GM23338 (cell line): ENCODE data around the gene SMIM13.

Experiments used
- CREB1 ChIP-seq: fragments of 250-450 bp; sonication (Bioruptor Pico); IDR thresholded peaks from 2 replicates; pipeline ENCODE4 v1.5.0; 2020; ENCODE audit warnings: low read depth, mild to moderate bottlenecking, moderate library complexity
- EZH2 ChIP-seq: fragments of 200-600 bp; sonication (generic); IDR thresholded peaks from one replicate; pipeline ENCODE4 v1.8.0; 2017; ENCODE audit warnings: antibody characterized with exemption, mild to moderate bottlenecking, low read depth; ENCODE audit not compliant: unreplicated experiment
- EZH2phosphoT487 ChIP-seq: fragments of 200-600 bp; sonication (generic); IDR thresholded peaks from one replicate; pipeline ENCODE4 v1.8.1; 2018; ENCODE audit warnings: antibody characterized with exemption; ENCODE audit not compliant: unreplicated experiment
- JUNB ChIP-seq: IDR thresholded peaks from one replicate; pipeline ENCODE4 v1.6.1; 2016; ENCODE audit warnings: antibody characterized with exemption; ENCODE audit not compliant: unreplicated experiment
- NANOG ChIP-seq: IDR thresholded peaks from 2 replicates; pipeline ENCODE4 v1.6.1; 2016; ENCODE audit warnings: antibody characterized with exemption, borderline replicate concordance
- POLR2AphosphoS5 ChIP-seq: IDR thresholded peaks from 2 replicates; pipeline ENCODE4 v1.6.1; 2016; ENCODE audit warnings: antibody characterized with exemption, low read depth
- STAT1 ChIP-seq: IDR thresholded peaks from one replicate; pipeline ENCODE4 v1.6.1; 2016; ENCODE audit warnings: antibody characterized with exemption; ENCODE audit not compliant: unreplicated experiment
- ZNF114 ChIP-seq: fragments of 250-450 bp; sonication (Bioruptor Pico); IDR thresholded peaks from 2 replicates; pipeline ENCODE4 v1.5.0; 2020; ENCODE audit warnings: mild to moderate bottlenecking, moderate library complexity
- ZNF331 ChIP-seq: fragments of 250-450 bp; sonication (Bioruptor Pico); IDR thresholded peaks from 2 replicates; pipeline ENCODE4 v1.5.0; 2020; ENCODE audit warnings: low read depth, mild to moderate bottlenecking, moderate library complexity
- TF ChIP-seq, protein P1 (sequence below), 2 experiments: fragments of 200-600 bp in 1 of 2; sonication (generic) in 1 of 2; conservative IDR thresholded peaks; 2 replicates each; pipeline versions ENCODE4 v1.5.1 to v1.6.1; 2016 to 2017; ENCODE audit warnings: antibody characterized with exemption in 2 of 2, low read depth in 2 of 2, mild to moderate bottlenecking in 2 of 2, moderate library complexity in 1 of 2
- TF ChIP-seq, protein P2 (sequence below): IDR thresholded peaks from one replicate; pipeline ENCODE4 v1.6.1; 2018; ENCODE audit warnings: antibody characterized with exemption; ENCODE audit not compliant: unreplicated experiment
- TF ChIP-seq, protein P3 (sequence below): IDR thresholded peaks from 2 replicates; pipeline ENCODE4 v1.6.1; 2016; ENCODE audit warnings: antibody characterized with exemption

DNA sequence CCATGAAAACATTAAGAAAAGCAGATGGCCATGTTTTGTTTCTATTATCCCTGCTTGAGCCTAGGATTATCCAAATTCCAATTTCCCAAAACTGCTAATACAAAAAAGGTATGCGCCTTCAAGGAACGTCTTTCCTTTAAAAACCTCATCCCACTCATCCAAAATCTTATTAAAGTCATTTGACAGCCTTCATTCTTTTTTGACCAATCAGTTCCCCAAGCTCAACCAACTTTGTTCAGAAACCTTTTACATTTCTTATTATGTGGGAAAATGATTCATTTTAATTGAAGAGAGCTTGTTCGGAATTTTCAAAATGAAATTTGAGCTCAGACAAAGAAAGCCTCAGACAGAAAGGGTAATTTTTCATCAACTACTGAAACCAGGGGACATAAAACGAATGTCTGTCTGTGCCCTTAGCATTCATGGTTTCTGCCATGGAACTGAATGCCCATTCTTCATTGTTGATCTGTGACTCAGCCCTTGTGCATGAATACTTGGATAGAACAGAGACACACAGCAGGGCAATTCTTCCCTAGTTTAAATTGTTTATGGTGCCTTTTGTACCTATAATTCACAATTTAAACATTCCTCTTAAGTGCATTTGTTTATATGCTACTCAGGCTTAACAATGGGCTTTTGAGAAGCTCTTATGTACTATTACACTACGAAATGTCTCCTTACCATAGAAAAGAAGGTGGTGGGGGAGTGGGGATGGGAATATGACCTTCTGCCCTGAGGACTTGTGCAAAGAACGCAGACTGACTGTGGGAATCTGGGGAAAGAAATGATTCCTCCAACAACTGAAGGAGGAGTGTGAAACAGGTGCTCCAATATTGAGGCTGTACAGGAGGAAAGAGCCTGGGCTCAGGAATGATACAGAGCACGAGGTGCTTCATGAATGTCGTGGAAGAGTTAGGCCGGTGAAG, 67.7 kb downstream of the SMIM13 start:
- TF ChIP-seq POLR2AphosphoS5 (no peak), JUNB (no peak), EZH2phosphoT487 (no peak), CREB1 (no peak), EZH2 (no peak), ZNF331 (no peak), NANOG (no peak), ZNF114 (CRISPR knock-in tag) (no peak), STAT1 (no peak)
- TF ChIP-seq, protein P1, sequence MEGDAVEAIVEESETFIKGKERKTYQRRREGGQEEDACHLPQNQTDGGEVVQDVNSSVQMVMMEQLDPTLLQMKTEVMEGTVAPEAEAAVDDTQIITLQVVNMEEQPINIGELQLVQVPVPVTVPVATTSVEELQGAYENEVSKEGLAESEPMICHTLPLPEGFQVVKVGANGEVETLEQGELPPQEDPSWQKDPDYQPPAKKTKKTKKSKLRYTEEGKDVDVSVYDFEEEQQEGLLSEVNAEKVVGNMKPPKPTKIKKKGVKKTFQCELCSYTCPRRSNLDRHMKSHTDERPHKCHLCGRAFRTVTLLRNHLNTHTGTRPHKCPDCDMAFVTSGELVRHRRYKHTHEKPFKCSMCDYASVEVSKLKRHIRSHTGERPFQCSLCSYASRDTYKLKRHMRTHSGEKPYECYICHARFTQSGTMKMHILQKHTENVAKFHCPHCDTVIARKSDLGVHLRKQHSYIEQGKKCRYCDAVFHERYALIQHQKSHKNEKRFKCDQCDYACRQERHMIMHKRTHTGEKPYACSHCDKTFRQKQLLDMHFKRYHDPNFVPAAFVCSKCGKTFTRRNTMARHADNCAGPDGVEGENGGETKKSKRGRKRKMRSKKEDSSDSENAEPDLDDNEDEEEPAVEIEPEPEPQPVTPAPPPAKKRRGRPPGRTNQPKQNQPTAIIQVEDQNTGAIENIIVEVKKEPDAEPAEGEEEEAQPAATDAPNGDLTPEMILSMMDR (conservative IDR thresholded peaks at IDR 0.05; ENCODE audit: low read depth in 2 of 2): no peak
- TF ChIP-seq, protein P2, sequence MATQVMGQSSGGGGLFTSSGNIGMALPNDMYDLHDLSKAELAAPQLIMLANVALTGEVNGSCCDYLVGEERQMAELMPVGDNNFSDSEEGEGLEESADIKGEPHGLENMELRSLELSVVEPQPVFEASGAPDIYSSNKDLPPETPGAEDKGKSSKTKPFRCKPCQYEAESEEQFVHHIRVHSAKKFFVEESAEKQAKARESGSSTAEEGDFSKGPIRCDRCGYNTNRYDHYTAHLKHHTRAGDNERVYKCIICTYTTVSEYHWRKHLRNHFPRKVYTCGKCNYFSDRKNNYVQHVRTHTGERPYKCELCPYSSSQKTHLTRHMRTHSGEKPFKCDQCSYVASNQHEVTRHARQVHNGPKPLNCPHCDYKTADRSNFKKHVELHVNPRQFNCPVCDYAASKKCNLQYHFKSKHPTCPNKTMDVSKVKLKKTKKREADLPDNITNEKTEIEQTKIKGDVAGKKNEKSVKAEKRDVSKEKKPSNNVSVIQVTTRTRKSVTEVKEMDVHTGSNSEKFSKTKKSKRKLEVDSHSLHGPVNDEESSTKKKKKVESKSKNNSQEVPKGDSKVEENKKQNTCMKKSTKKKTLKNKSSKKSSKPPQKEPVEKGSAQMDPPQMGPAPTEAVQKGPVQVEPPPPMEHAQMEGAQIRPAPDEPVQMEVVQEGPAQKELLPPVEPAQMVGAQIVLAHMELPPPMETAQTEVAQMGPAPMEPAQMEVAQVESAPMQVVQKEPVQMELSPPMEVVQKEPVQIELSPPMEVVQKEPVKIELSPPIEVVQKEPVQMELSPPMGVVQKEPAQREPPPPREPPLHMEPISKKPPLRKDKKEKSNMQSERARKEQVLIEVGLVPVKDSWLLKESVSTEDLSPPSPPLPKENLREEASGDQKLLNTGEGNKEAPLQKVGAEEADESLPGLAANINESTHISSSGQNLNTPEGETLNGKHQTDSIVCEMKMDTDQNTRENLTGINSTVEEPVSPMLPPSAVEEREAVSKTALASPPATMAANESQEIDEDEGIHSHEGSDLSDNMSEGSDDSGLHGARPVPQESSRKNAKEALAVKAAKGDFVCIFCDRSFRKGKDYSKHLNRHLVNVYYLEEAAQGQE: no peak
- TF ChIP-seq, protein P3, sequence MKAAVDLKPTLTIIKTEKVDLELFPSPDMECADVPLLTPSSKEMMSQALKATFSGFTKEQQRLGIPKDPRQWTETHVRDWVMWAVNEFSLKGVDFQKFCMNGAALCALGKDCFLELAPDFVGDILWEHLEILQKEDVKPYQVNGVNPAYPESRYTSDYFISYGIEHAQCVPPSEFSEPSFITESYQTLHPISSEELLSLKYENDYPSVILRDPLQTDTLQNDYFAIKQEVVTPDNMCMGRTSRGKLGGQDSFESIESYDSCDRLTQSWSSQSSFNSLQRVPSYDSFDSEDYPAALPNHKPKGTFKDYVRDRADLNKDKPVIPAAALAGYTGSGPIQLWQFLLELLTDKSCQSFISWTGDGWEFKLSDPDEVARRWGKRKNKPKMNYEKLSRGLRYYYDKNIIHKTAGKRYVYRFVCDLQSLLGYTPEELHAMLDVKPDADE: no peak
